Measurements from ENCODE around the gene CMSS1. TPM values are rescaled to one million over a fixed set of nuclear protein-coding genes. Genes with fewer than 3 reads are reported as not detected.
A peak's percentile ranks its signal among the peaks of the same experiment; 100 is the strongest.

Gene CMSS1
- total and polyA plus RNA-seq, 12 donors, result 16.2 to 75.6 (median 33.0) TPM

GRCh38 chr3:99911433-99911832, 93.8 kb downstream of the CMSS1 start:
- intact Hi-C loops (cut with DNase I), result no loop called here
- 22 to 49% (median 37%) methylated on average over 3 of the region's 3 CpGs for WGBS, 4 donors
- peaks cover 7 to 15% of the 10 kb centered on the region in 2 donors for H3K4me1 ChIP-seq (replicated peaks in 1 of 2)
- H3K4me3 ChIP-seq, result no peak overlapping the region
- H3K27ac ChIP-seq, result peak overlapping the region in 1 of 5 donors; percentile 55
- TF ChIP-seq POLR2A (IDR thresholded peaks at IDR 0.05) (no peak), CTCF (IDR thresholded peaks at IDR 0.05) (no peak)
- no peaks in the 10 kb centered on the region for H3K27me3 ChIP-seq
- H3K36me3 ChIP-seq (replicated peaks in 1 of 2), result no peaks in the 10 kb centered on the region
- peak in 2 of 7 donors; percentile 25 to 42 for DNase-seq
- no peaks in the 10 kb centered on the region for H3K9me3 ChIP-seq (replicated peaks in 1 of 3)

- Histone ChIP-seq H3K4me3 (no peak overlapping the region), H3K9me3 (replicated peaks in 1 of 3) (no peaks in the 10 kb centered on the region), H3K27me3 (no peaks in the 10 kb centered on the region), H3K27ac (no peak overlapping the region), H3K4me1 (replicated peaks in 1 of 2) (peaks cover 12 to 26% of the 10 kb centered on the region in 2 donors), H3K36me3 (replicated peaks in 1 of 2) (no peaks in the 10 kb centered on the region)
- TF ChIP-seq POLR2A (IDR thresholded peaks at IDR 0.05) (no peak), CTCF (IDR thresholded peaks at IDR 0.05) (no peak)
- intact Hi-C loops (cut with DNase I), result no loop called here
- no peak for DNase-seq
- WGBS, 4 donors, result 92 to 96% (median 93%) methylated on average over 3 of the region's 3 CpGs
These were observed 98.3 kb downstream of the CMSS1 start for GRCh38 chr3:99915906-99916432.

GRCh38 chr3:99918715-99919114, 101.1 kb downstream of the CMSS1 start:
- Histone ChIP-seq H3K27me3 (no peaks in the 10 kb centered on the region), H3K4me3 (no peak overlapping the region), H3K4me1 (replicated peaks in 1 of 2) (peaks cover 8 to 18% of the 10 kb centered on the region in 2 donors), H3K36me3 (replicated peaks in 1 of 2) (no peaks in the 10 kb centered on the region), H3K27ac (no peak overlapping the region), H3K9me3 (replicated peaks in 1 of 3) (no peaks in the 10 kb centered on the region)
- TF ChIP-seq POLR2A (IDR thresholded peaks at IDR 0.05) (no peak), CTCF (IDR thresholded peaks at IDR 0.05) (no peak)
- no peak for DNase-seq
- intact Hi-C loops (cut with DNase I), result no loop called here

GRCh38 chr3:99919694-99920093, 102.0 kb downstream of the CMSS1 start:
- no peak for TF ChIP-seq CTCF (IDR thresholded peaks at IDR 0.05)
- TF ChIP-seq POLR2A (IDR thresholded peaks at IDR 0.05), result no peak
- Histone ChIP-seq H3K36me3 (replicated peaks in 1 of 2) (no peaks in the 10 kb centered on the region), H3K27ac (no peak overlapping the region), H3K27me3 (no peaks in the 10 kb centered on the region), H3K4me3 (no peak overlapping the region), H3K9me3 (replicated peaks in 1 of 3) (no peaks in the 10 kb centered on the region), H3K4me1 (replicated peaks in 1 of 2) (peaks cover 8 to 18% of the 10 kb centered on the region in 2 donors)
- intact Hi-C loops (cut with DNase I), result no loop called here
- no peak for DNase-seq

Measured in adrenal gland (tissue), 12 donors.